Aorta (tissue), 5 donors: ENCODE results near the gene PRDX2. TPM values are rescaled to one million over a fixed set of nuclear protein-coding genes. Genes with fewer than 3 reads are reported as not detected.
A peak's percentile ranks its signal among the peaks of the same experiment; 100 is the strongest.

Experiments
- ATAC-seq: fragments of 200-7000 bp; cut with Tn5 transposase; one replicate; pipeline ENCODE4 v1.9.1; 2022; ENCODE audit warnings: moderate library complexity; ENCODE audit not compliant: low FRiP score
- DNase-seq, 2 donors: peaks; one replicate each; pipeline ENCODE4 v3.0.0-alpha.2; 2020
- H3K27ac ChIP-seq, 2 donors: one replicate each; pipeline ENCODE4 v1.5.1; 2013; ENCODE audit warnings: low read length in 2 of 2, mild to moderate bottlenecking in 2 of 2, moderate library complexity in 2 of 2, control low read depth in 1 of 2, inconsistent platforms in 1 of 2, low read depth in 1 of 2
- H3K27me3 ChIP-seq, 2 donors: one replicate each; pipeline ENCODE4 v1.6.1; 2013; ENCODE audit warnings: control low read depth in 1 of 2, low read length in 1 of 2, mild to moderate bottlenecking in 1 of 2, moderate library complexity in 1 of 2; ENCODE audit not compliant: insufficient read depth in 2 of 2, control insufficient read depth in 1 of 2
- H3K36me3 ChIP-seq, 2 donors: one replicate each; pipeline ENCODE4 v1.6.1; 2013; ENCODE audit warnings: control low read depth in 1 of 2, low read length in 1 of 2, mild to moderate bottlenecking in 1 of 2; ENCODE audit not compliant: insufficient read depth in 2 of 2, control insufficient read depth in 1 of 2
- H3K4me1 ChIP-seq, 2 donors: one replicate each; pipeline ENCODE4 v1.6.1; 2013; ENCODE audit warnings: low read length in 2 of 2, control low read depth in 1 of 2, mild to moderate bottlenecking in 1 of 2, moderate library complexity in 1 of 2; ENCODE audit not compliant: insufficient read depth in 2 of 2, control insufficient read depth in 1 of 2
- H3K4me3 ChIP-seq, 2 donors: one replicate each; pipeline ENCODE4 v1.5.1; 2013; ENCODE audit warnings: low read length in 2 of 2, control low read depth in 1 of 2, mild to moderate bottlenecking in 1 of 2
- H3K9me3 ChIP-seq: one replicate; pipeline ENCODE4 v1.6.1; 2013; ENCODE audit warnings: mild to moderate bottlenecking, low read length; ENCODE audit not compliant: control insufficient read depth
- WGBS, 2 donors: extraction: QIAGEN DNeasy Blood & Tissue Kit; methylation state at CpG; one replicate each; pipeline ENCODE4 v1.1.7; 2013; 5-methylcytosine and 5-hydroxymethylcytosine counted together
- intact Hi-C, 2 donors: fragments of 100-400 bp; cut with DNase I; formaldehyde crosslinking; loops; one replicate each; pipeline versions ENCODE4 v1.14.2 to v1.15.0; 2022
- polyA plus RNA-seq, 2 donors: library from polyadenylated mRNA; stranded (reverse); fragments of 200-250 nt; gene quantifications; one replicate each; pipeline ENCODE4 v1.2.3, GENCODE V29; 2013
- total RNA-seq, 2 donors: library from RNA; stranded (reverse); fragmentation: NEBNext Ultra II Directional; extraction: Animal tissue kit (Norgen Biotek cat#: 25700); gene quantifications; one replicate each; pipeline ENCODE4 v1.2.1, GENCODE V29; 2021
- donor health status: healthy with polysubstance abuse.
- donor health status: Bipolar disorder and iron deficiency.
- donor health status: DM: no; HTN: no; CAD: no.
- donor health status: DM: no; HTN: no; CAD: no.
- donor health status: DM: yes; HTN: yes; CAD: no.

PRDX2 gene
- total and polyA plus RNA-seq, 4 donors = 90.5 to 202 (median 135) TPM

- Histone ChIP-seq H3K27ac (peak overlapping the region in 1 of 2 donors; percentile 78), H3K9me3 (no peaks in the 10 kb centered on the region), H3K4me3 (peak overlapping the region in 1 of 2 donors; percentile 1), H3K36me3 (no peaks in the 10 kb centered on the region), H3K4me1 (no peaks in the 10 kb centered on the region), H3K27me3 (no peaks in the 10 kb centered on the region)
- intact Hi-C loops = no loop called here
- 1% methylated on average over 12 of the region's 12 CpGs for WGBS, 2 donors
- ATAC-seq = no peak
- DNase-seq = no peak
Observed at GRCh38 chr19:12782174-12782423, 19.5 kb downstream of the PRDX2 start.

GRCh38 chr19:12779162-12779993 is 22.2 kb downstream of the PRDX2 start:
- Histone ChIP-seq H3K4me3 (no peak overlapping the region), H3K27ac (peak overlapping the region; percentile 83 to 84), H3K27me3 (no peaks in the 10 kb centered on the region), H3K4me1 (no peaks in the 10 kb centered on the region), H3K9me3 (no peaks in the 10 kb centered on the region), H3K36me3 (no peaks in the 10 kb centered on the region)
- ATAC-seq = no peak
- 58 to 60% methylated on average over 15 of the region's 15 CpGs for WGBS, 2 donors
- intact Hi-C loops = no loop called here
- peak; percentile 87 to 89 for DNase-seq

- peak overlapping the region; percentile 83 to 84 for H3K27ac ChIP-seq
- DNase-seq (no peak), ATAC-seq (no peak)
- H3K4me1 ChIP-seq = no peaks in the 10 kb centered on the region
- H3K9me3 ChIP-seq = no peaks in the 10 kb centered on the region
- intact Hi-C loops = loop anchor here in 1 of 2 donors (1.0 kb wide), 1 partner anchor 16 kb away; no protein-coding TSS in a partner anchor
- no peaks in the 10 kb centered on the region for H3K27me3 ChIP-seq
- WGBS, 2 donors = 41% methylated on average over 6 of the region's 6 CpGs
- H3K4me3 ChIP-seq = no peak overlapping the region
- H3K36me3 ChIP-seq = no peaks in the 10 kb centered on the region
Observed at GRCh38 chr19:12778905-12779161, 22.8 kb downstream of the PRDX2 start.

- peak overlapping the region; percentile 83 to 84 for H3K27ac ChIP-seq
- ATAC-seq (peak; percentile 48), DNase-seq (peak; percentile 84 to 90)
- intact Hi-C loops = loop anchor here in 1 of 2 donors (1.0 kb wide), 1 partner anchor 17 kb away; no protein-coding TSS in a partner anchor
- H3K9me3 ChIP-seq = no peaks in the 10 kb centered on the region
- H3K4me3 ChIP-seq = peak overlapping the region; percentile 19 to 55
- no peaks in the 10 kb centered on the region for H3K27me3 ChIP-seq
- no peaks in the 10 kb centered on the region for H3K36me3 ChIP-seq
- 1% methylated on average over 40 to 44 of the region's 44 CpGs for WGBS, 2 donors
- H3K4me1 ChIP-seq = no peaks in the 10 kb centered on the region
Observed at GRCh38 chr19:12778017-12778904, 23.3 kb downstream of the PRDX2 start.

GRCh38 chr19:12777217-12778016 is 24.2 kb downstream of the PRDX2 start:
- intact Hi-C loops = loop anchor here (1.0 kb wide), 2 partner anchors 17 to 18 kb away; no protein-coding TSS in a partner anchor
- Histone ChIP-seq H3K27me3 (no peaks in the 10 kb centered on the region), H3K9me3 (no peaks in the 10 kb centered on the region), H3K27ac (peak overlapping the region; percentile 83 to 84), H3K36me3 (no peaks in the 10 kb centered on the region), H3K4me1 (no peaks in the 10 kb centered on the region), H3K4me3 (peak overlapping the region; percentile 19 to 55)
- DNase-seq = peak; percentile 89 to 95
- ATAC-seq = peak; percentile 85
- 5 to 6% methylated on average over 43 of the region's 43 CpGs for WGBS, 2 donors

GRCh38 chr19:12774588-12775555 is 26.7 kb downstream of the PRDX2 start, which contains the start of gene HOOK2:
TSS of gene HOOK2 (minus strand) at chr19:12775552. CDS start at chr19:12775449, 103 bp downstream.
- Histone ChIP-seq H3K4me3 (peak within 1 kb of the TSS; percentile 32 to 52), H3K36me3 (no peaks in the 10 kb centered on the region), H3K9me3 (no peaks in the 10 kb centered on the region), H3K27me3 (no peaks in the 10 kb centered on the region), H3K4me1 (no peaks in the 10 kb centered on the region), H3K27ac (peak within 1 kb of the TSS in 1 of 2 donors; percentile 76)
- intact Hi-C loops = loop anchor here (5.0 kb wide), 2 partner anchors 32 to 72 kb away; partner anchors contain the start of gene RNASEH2A (in 1 of the 2)
- 15% methylated on average over 58 of the region's 58 CpGs for WGBS, 2 donors
- ATAC-seq (no peak), DNase-seq (peak in 1 of 2 donors; percentile 83)

- Histone ChIP-seq H3K4me3 (no peak overlapping the region), H3K9me3 (no peaks in the 10 kb centered on the region), H3K36me3 (no peaks in the 10 kb centered on the region), H3K4me1 (no peaks in the 10 kb centered on the region), H3K27me3 (no peaks in the 10 kb centered on the region), H3K27ac (peak overlapping the region in 1 of 2 donors; percentile 20)
- DNase-seq = no peak
- intact Hi-C loops = loop anchor here (1.0 to 5.0 kb wide), 3 partner anchors 23 to 74 kb away; partner anchors contain the start of gene RNASEH2A (in 1 of the 2)
- WGBS, 2 donors = 27 to 28% methylated on average over 2 of the region's 2 CpGs
- ATAC-seq = no peak
Observed at GRCh38 chr19:12773571-12773970, 28.0 kb downstream of the PRDX2 start.
